ENCODE measurements around the gene ANKRD36C.
A peak's percentile ranks its signal among the peaks of the same experiment; 100 is the strongest.
"Not testable (repeated sequence)": the region's sequence is repeated elsewhere in the genome, so short reads cannot be mapped to it uniquely, and the experiment has no call there.

Gene ANKRD36C

GRCh38 chr2:96011129-96011455 lies 19.5 kb upstream of the ANKRD36C start:
- H2AFZ ChIP-seq (ENCODE audit: low read length); H3K9me3 ChIP-seq (replicated peaks; ENCODE audit: insufficient read depth, low read length); H3K79me2 ChIP-seq (ENCODE audit: low read length); H3F3A ChIP-seq (ENCODE audit: insufficient read depth, low read length); H3K27ac ChIP-seq (ENCODE audit: low read length); H3K27me3 ChIP-seq (replicated peaks; ENCODE audit: insufficient read depth, low read length); H3K36me3 ChIP-seq (replicated peaks; ENCODE audit: insufficient read depth, low read length); H4K20me1 ChIP-seq (ENCODE audit: insufficient read depth, low read length); H3K4me1 ChIP-seq (ENCODE audit: low read length); H3K9ac ChIP-seq (ENCODE audit: low read length); H3K4me3 ChIP-seq (ENCODE audit: low read length); H3K9me2 ChIP-seq (replicated peaks; ENCODE audit: insufficient read depth, low read length): not testable (repeated sequence)
- peak; percentile 39 for DNase-seq
- TF ChIP-seq, protein P1, sequence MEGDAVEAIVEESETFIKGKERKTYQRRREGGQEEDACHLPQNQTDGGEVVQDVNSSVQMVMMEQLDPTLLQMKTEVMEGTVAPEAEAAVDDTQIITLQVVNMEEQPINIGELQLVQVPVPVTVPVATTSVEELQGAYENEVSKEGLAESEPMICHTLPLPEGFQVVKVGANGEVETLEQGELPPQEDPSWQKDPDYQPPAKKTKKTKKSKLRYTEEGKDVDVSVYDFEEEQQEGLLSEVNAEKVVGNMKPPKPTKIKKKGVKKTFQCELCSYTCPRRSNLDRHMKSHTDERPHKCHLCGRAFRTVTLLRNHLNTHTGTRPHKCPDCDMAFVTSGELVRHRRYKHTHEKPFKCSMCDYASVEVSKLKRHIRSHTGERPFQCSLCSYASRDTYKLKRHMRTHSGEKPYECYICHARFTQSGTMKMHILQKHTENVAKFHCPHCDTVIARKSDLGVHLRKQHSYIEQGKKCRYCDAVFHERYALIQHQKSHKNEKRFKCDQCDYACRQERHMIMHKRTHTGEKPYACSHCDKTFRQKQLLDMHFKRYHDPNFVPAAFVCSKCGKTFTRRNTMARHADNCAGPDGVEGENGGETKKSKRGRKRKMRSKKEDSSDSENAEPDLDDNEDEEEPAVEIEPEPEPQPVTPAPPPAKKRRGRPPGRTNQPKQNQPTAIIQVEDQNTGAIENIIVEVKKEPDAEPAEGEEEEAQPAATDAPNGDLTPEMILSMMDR (IDR thresholded peaks at IDR 0.05; ENCODE audit: low read length), result peak; percentile 21
- H3K4me2 ChIP-seq (ENCODE audit: low read depth, low read length), result peak overlapping the region; percentile 12; the same call in 1 of the 2 replicates

DNA sequence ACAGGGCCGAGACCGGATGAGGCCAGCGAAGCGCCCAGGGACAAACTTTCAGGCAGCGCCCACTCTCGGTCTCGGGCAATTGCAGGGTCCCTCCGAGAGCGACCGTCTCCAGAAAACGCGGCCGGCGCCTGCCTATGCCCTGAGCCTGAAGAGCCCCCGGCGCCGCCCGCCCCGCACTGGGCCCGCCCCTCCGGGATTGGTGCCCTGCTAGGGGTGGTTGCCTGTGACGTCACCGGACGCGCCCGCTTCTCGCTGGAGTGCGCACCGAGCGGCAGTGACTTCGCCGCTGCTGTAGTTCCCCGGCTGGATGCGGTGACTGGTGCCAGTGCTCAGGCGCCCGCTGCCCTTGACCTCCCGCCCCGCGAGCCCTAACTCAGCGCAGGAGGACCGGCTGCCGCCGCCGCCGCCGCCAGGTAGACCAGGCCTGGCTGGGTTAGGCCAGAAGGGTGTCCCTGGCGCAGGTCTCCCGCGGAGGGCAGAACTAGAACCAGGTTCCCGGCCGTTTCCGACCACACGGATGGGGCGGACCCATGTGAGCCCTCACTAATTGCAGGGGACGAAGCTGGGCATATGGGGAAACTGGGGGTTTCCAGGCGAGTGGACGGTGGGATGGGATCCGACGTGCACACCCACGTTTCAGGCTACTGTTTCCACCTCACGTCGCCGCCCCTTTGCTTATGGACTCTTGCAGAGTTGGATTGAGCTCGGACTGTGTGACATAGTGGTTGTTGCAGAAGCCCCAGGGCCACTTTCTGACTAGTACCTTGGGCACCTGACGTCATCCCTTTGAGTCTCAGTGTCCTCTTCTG lies 18.9 kb upstream of the ANKRD36C start:
- not testable (repeated sequence) for H3K27me3 ChIP-seq (replicated peaks; ENCODE audit: insufficient read depth, low read length); H3F3A ChIP-seq (ENCODE audit: insufficient read depth, low read length); H4K20me1 ChIP-seq (ENCODE audit: insufficient read depth, low read length); H3K79me2 ChIP-seq (ENCODE audit: low read length); H3K36me3 ChIP-seq (replicated peaks; ENCODE audit: insufficient read depth, low read length); H3K27ac ChIP-seq (ENCODE audit: low read length); H3K4me1 ChIP-seq (ENCODE audit: low read length); H3K9me3 ChIP-seq (replicated peaks; ENCODE audit: insufficient read depth, low read length); H3K9me2 ChIP-seq (replicated peaks; ENCODE audit: insufficient read depth, low read length)
- peak overlapping the region; percentile 46; the same call in 1 of the 2 replicates for H3K4me3 ChIP-seq (ENCODE audit: low read length)
- H3K9ac ChIP-seq (ENCODE audit: low read length), result peak overlapping the region; percentile 38; the same call in 1 of the 2 replicates
- H2AFZ ChIP-seq (ENCODE audit: low read length), result 0 out of 2 replicates have a peak overlapping the region, but pooled peaks have one; percentile 38
- peak; percentile 95 for DNase-seq
- peak overlapping the region; percentile 37; the same call in 1 of the 2 replicates for H3K4me2 ChIP-seq (ENCODE audit: low read depth, low read length)

- not testable (repeated sequence) for H3K27ac ChIP-seq (ENCODE audit: low read length); H3K27me3 ChIP-seq (replicated peaks; ENCODE audit: insufficient read depth, low read length); H2AFZ ChIP-seq (ENCODE audit: low read length); H3K9me2 ChIP-seq (replicated peaks; ENCODE audit: insufficient read depth, low read length); H4K20me1 ChIP-seq (ENCODE audit: insufficient read depth, low read length); H3K4me1 ChIP-seq (ENCODE audit: low read length); H3K9ac ChIP-seq (ENCODE audit: low read length); H3K9me3 ChIP-seq (replicated peaks; ENCODE audit: insufficient read depth, low read length); H3K79me2 ChIP-seq (ENCODE audit: low read length); H3F3A ChIP-seq (ENCODE audit: insufficient read depth, low read length); DNase-seq; H3K36me3 ChIP-seq (replicated peaks; ENCODE audit: insufficient read depth, low read length)
- Histone ChIP-seq H3K4me2 (ENCODE audit: low read depth, low read length) (peak overlapping the region; percentile 37; the same call in 1 of the 2 replicates), H3K4me3 (ENCODE audit: low read length) (peak overlapping the region; percentile 46; the same call in 1 of the 2 replicates)
Observed at GRCh38 chr2:96009833-96010232, 18.2 kb upstream of the ANKRD36C start.

GRCh38 chr2:96008051-96008450 lies 16.4 kb upstream of the ANKRD36C start:
- H3K4me2 ChIP-seq (ENCODE audit: low read depth, low read length); H3K4me3 ChIP-seq (ENCODE audit: low read length); H3K36me3 ChIP-seq (replicated peaks; ENCODE audit: insufficient read depth, low read length): not testable (repeated sequence)

GRCh38 chr2:96006248-96006647 lies 14.6 kb upstream of the ANKRD36C start:
- not testable (repeated sequence) for H3K9me3 ChIP-seq (replicated peaks; ENCODE audit: insufficient read depth, low read length); H3K27me3 ChIP-seq (replicated peaks; ENCODE audit: insufficient read depth, low read length); H3K4me3 ChIP-seq (ENCODE audit: low read length); DNase-seq; H4K20me1 ChIP-seq (ENCODE audit: insufficient read depth, low read length); H3K4me1 ChIP-seq (ENCODE audit: low read length); H3K9me2 ChIP-seq (replicated peaks; ENCODE audit: insufficient read depth, low read length); H3K4me2 ChIP-seq (ENCODE audit: low read depth, low read length); H3K27ac ChIP-seq (ENCODE audit: low read length); H2AFZ ChIP-seq (ENCODE audit: low read length); H3K9ac ChIP-seq (ENCODE audit: low read length); H3F3A ChIP-seq (ENCODE audit: insufficient read depth, low read length); H3K36me3 ChIP-seq (replicated peaks; ENCODE audit: insufficient read depth, low read length); H3K79me2 ChIP-seq (ENCODE audit: low read length)

More at GRCh38 chr2:96008051-96008450, 16.4 kb upstream of the ANKRD36C start:
- H3K27ac ChIP-seq (ENCODE audit: low read length); H3K9me3 ChIP-seq (replicated peaks; ENCODE audit: insufficient read depth, low read length); H3F3A ChIP-seq (ENCODE audit: insufficient read depth, low read length); H2AFZ ChIP-seq (ENCODE audit: low read length); H3K27me3 ChIP-seq (replicated peaks; ENCODE audit: insufficient read depth, low read length); DNase-seq; H4K20me1 ChIP-seq (ENCODE audit: insufficient read depth, low read length); H3K9ac ChIP-seq (ENCODE audit: low read length); H3K4me1 ChIP-seq (ENCODE audit: low read length); H3K79me2 ChIP-seq (ENCODE audit: low read length); H3K9me2 ChIP-seq (replicated peaks; ENCODE audit: insufficient read depth, low read length): not testable (repeated sequence)

Measured in MM.1S (cell line).